GM19351 (cell line): ENCODE data around the gene TVP23C.

Source experiments
- ATAC-seq: cut with Tn5 transposase; IDR thresholded peaks from one replicate; pipeline ENCODE4 v1.9.1; 2021; ENCODE audit warnings: mild to moderate bottlenecking, moderate library complexity; ENCODE audit not compliant: unreplicated experiment

Gene TVP23C

GRCh38 chr17:15496735-15497670 is 66.3 kb downstream of the TVP23C start:
- ATAC-seq = no peak

GRCh38 chr17:15494821-15495220 is 68.5 kb downstream of the TVP23C start:
- ATAC-seq = no peak

- ATAC-seq = no peak
These were observed 69.6 kb downstream of the TVP23C start for GRCh38 chr17:15493693-15494035.

- no peak for ATAC-seq
These were observed 70.2 kb downstream of the TVP23C start for GRCh38 chr17:15492791-15493692.

- no peak for ATAC-seq
These were observed 71.1 kb downstream of the TVP23C start for GRCh38 chr17:15492186-15492585.

- no peak for ATAC-seq
These were observed 72.5 kb downstream of the TVP23C start for GRCh38 chr17:15490634-15491261.

- ATAC-seq = no peak
These were observed 74.7 kb downstream of the TVP23C start for GRCh38 chr17:15488557-15488956.

- ATAC-seq = no peak
These were observed 78.2 kb downstream of the TVP23C start for GRCh38 chr17:15485045-15485444.

GRCh38 chr17:15483431-15483830 is 79.9 kb downstream of the TVP23C start:
- no peak for ATAC-seq

- ATAC-seq = no peak
These were observed 80.8 kb downstream of the TVP23C start for GRCh38 chr17:15482476-15482875.

- no peak for ATAC-seq
These were observed 81.8 kb downstream of the TVP23C start for GRCh38 chr17:15481481-15481880.

GRCh38 chr17:15480204-15480603 is 83.1 kb downstream of the TVP23C start:
- ATAC-seq = no peak

GRCh38 chr17:15479703-15480102 is 83.6 kb downstream of the TVP23C start:
- no peak for ATAC-seq

GRCh38 chr17:15478845-15479244 is 84.4 kb downstream of the TVP23C start:
- no peak for ATAC-seq

GRCh38 chr17:15475631-15476354 is 87.5 kb downstream of the TVP23C start:
- no peak for ATAC-seq

- ATAC-seq = no peak
These were observed 90.4 kb downstream of the TVP23C start for GRCh38 chr17:15472891-15473290.

GRCh38 chr17:15470536-15470935 is 92.7 kb downstream of the TVP23C start:
- no peak for ATAC-seq

- no peak for ATAC-seq
These were observed 94.0 kb downstream of the TVP23C start for GRCh38 chr17:15469260-15469659.

- ATAC-seq = no peak
These were observed 95.2 kb downstream of the TVP23C start for GRCh38 chr17:15468126-15468525.

- ATAC-seq = no peak
These were observed 95.7 kb downstream of the TVP23C start, which contains the start of gene CDRT4 for GRCh38 chr17:15467592-15467991. TSS of gene CDRT4 (minus strand) at chr17:15467621. CDS start at chr17:15440238, 27,383 bp downstream.
